SK-N-SH (cell line): ENCODE results near the gene CLPTM1L. TPM values are rescaled to one million over a fixed set of nuclear protein-coding genes. Genes with fewer than 3 reads are reported as not detected.

Experiments
- CTCF ChIA-PET: fragments of 300-600, 350-600 bp; formaldehyde crosslinking; extraction: SDS; loops from one replicate; lab custom pipeline; 2021; lab: Yijun Ruan, JAX
- POLR2A ChIA-PET: fragments of 350-600 bp; sonication (Branson Sonifier 250); formaldehyde crosslinking; extraction: SDS; loops from one replicate; lab custom pipeline; 2020; ENCODE audit warnings: antibody characterized with exemption, inconsistent platforms; lab: Yijun Ruan, JAX
- DNase-seq: peaks from one replicate; pipeline ENCODE4 v3.0.0; 2012
- H2AFZ ChIP-seq: fragments of 200-600 bp; sonication (generic); 2 replicates; pipeline ENCODE4 v1.8.1; 2016; ENCODE audit warnings: antibody characterized with exemption, mild to moderate bottlenecking, low read depth
- H3F3A ChIP-seq: fragments of 200-600 bp; sonication (generic); replicated peaks from 2 replicates; pipeline ENCODE3; 2016; ENCODE audit warnings: antibody characterized with exemption, mild to moderate bottlenecking; ENCODE audit not compliant: insufficient read depth
- H3K27ac ChIP-seq, 2 experiments: fragments of 200-500 bp in 1 of 2; fragments of 200-600 bp in 1 of 2; sonication (Bioruptor generic) in 1 of 2; sonication (generic), shearing (Covaris generic) in 1 of 2; 2 replicates each; pipeline versions ENCODE4 v1.5.1 to v1.6.1; 2014 to 2016; ENCODE audit warnings: low read depth in 2 of 2, inconsistent platforms in 1 of 2, low read length in 1 of 2, mild to moderate bottlenecking in 1 of 2, mixed read lengths in 1 of 2
- H3K27me3 ChIP-seq: fragments of 200-600 bp; sonication (generic), shearing (Covaris generic); 2 replicates; pipeline ENCODE4 v1.6.1; 2016; ENCODE audit warnings: mixed run types; ENCODE audit not compliant: insufficient read depth
- H3K36me3 ChIP-seq, 2 experiments: fragments of 200-500 bp in 1 of 2; fragments of 200-600 bp in 1 of 2; sonication (Bioruptor generic) in 1 of 2; sonication (generic) in 1 of 2; replicated peaks in 1 of 2; 2 replicates each; pipeline versions ENCODE3 to v1.5.1; 2014 to 2016; ENCODE audit warnings: low read length in 1 of 2, mild to moderate bottlenecking in 1 of 2; ENCODE audit not compliant: insufficient read depth in 2 of 2, control insufficient read depth in 1 of 2
- H3K4me1 ChIP-seq, 2 experiments: fragments of 200-500 bp in 1 of 2; fragments of 200-600 bp in 1 of 2; sonication (Bioruptor generic) in 1 of 2; sonication (generic), shearing (Covaris generic) in 1 of 2; 2 replicates each; pipeline versions ENCODE4 v1.5.1 to v1.6.1; 2014 to 2016; ENCODE audit warnings: low read depth in 1 of 2, low read length in 1 of 2, mixed run types in 1 of 2; ENCODE audit not compliant: insufficient read depth in 2 of 2, control insufficient read depth in 1 of 2
- H3K4me2 ChIP-seq: fragments of 200-600 bp; sonication (generic), shearing (Covaris generic); 2 replicates; pipeline ENCODE4 v1.6.1; 2017; ENCODE audit warnings: mixed run types
- H3K4me3 ChIP-seq, 2 experiments: fragments of 200-500 bp in 1 of 2; fragments of 200-600 bp in 1 of 2; sonication (Bioruptor generic) in 1 of 2; sonication (generic), shearing (Covaris generic) in 1 of 2; 2 replicates each; pipeline versions ENCODE4 v1.5.1 to v1.8.1; 2014 to 2016; ENCODE audit warnings: low read depth in 2 of 2, inconsistent platforms in 1 of 2, low read length in 1 of 2, mild to moderate bottlenecking in 1 of 2, mixed read lengths in 1 of 2, moderate library complexity in 1 of 2
- H3K79me2 ChIP-seq: fragments of 200-600 bp; sonication (generic); 2 replicates; pipeline ENCODE4 v1.8.1; 2017; ENCODE audit warnings: mild to moderate bottlenecking; ENCODE audit not compliant: insufficient read depth
- H3K9ac ChIP-seq: fragments of 200-600 bp; sonication (generic); 2 replicates; pipeline ENCODE4 v1.6.1; 2017; ENCODE audit warnings: mixed run types
- H3K9me2 ChIP-seq: fragments of 200-600 bp; sonication (generic); 2 replicates; pipeline ENCODE4 v1.6.1; 2017; ENCODE audit warnings: mixed run types
- H3K9me3 ChIP-seq: fragments of 200-600 bp; sonication (generic); 2 replicates; pipeline ENCODE4 v1.6.1; 2017; ENCODE audit warnings: mixed run types, mild to moderate bottlenecking, moderate library complexity
- H4K20me1 ChIP-seq: fragments of 200-600 bp; sonication (generic); 2 replicates; pipeline ENCODE4 v1.6.1; 2017; ENCODE audit warnings: mild to moderate bottlenecking, mixed run types; ENCODE audit not compliant: insufficient read depth
- ELF1 ChIP-seq: IDR thresholded peaks from 2 replicates; pipeline ENCODE4 v1.4.0; 2012
- EZH2phosphoT487 ChIP-seq: fragments of 200-600 bp; sonication (generic); IDR thresholded peaks from 2 replicates; pipeline ENCODE4 v1.6.1; 2017; ENCODE audit warnings: low read depth, mixed run types, mild to moderate bottlenecking, antibody characterized with exemption, moderate library complexity, borderline replicate concordance
- FOSL2 ChIP-seq: IDR thresholded peaks from 2 replicates; pipeline ENCODE4 v1.4.0; 2012; ENCODE audit warnings: low read depth, mild to moderate bottlenecking, moderate library complexity, borderline replicate concordance
- MEF2A ChIP-seq: IDR thresholded peaks from 2 replicates; pipeline ENCODE4 v1.4.0; 2012; ENCODE audit warnings: low read depth, borderline replicate concordance
- POLR2AphosphoS5 ChIP-seq: IDR thresholded peaks from 2 replicates; pipeline ENCODE4 v1.6.1; 2012; ENCODE audit warnings: low read depth, low read length
- RAD21 ChIP-seq: IDR thresholded peaks from 2 replicates; pipeline ENCODE4 v1.6.1; 2012; ENCODE audit warnings: mild to moderate bottlenecking, low read length
- RXRA ChIP-seq: IDR thresholded peaks from 2 replicates; pipeline ENCODE4 v1.4.0; 2012; ENCODE audit warnings: low read depth, mild to moderate bottlenecking, borderline replicate concordance
- TCF12 ChIP-seq: IDR thresholded peaks from 2 replicates; pipeline ENCODE4 v1.4.0; 2012
- TEAD4 ChIP-seq: IDR thresholded peaks from 2 replicates; pipeline ENCODE4 v1.4.0; 2012; ENCODE audit warnings: mild to moderate bottlenecking, borderline replicate concordance; ENCODE audit not compliant: insufficient read depth
- WGBS: methylation state at CpG from one replicate; pipeline ENCODE4 v1.1.6; 2017; ENCODE audit warnings: low lambda C conversion rate; 5-methylcytosine and 5-hydroxymethylcytosine counted together
- polyA plus RNA-seq, 3 experiments: library from polyadenylated mRNA; depleted of rRNA; stranded (reverse); fragments of >200 nt; gene quantifications; 2 replicates each; pipeline ENCODE4 v1.2.3, GENCODE V29; 2012
- TF ChIP-seq, protein P1 (sequence below): IDR thresholded peaks from 2 replicates; pipeline ENCODE4 v1.4.0; 2012; ENCODE audit warnings: low read depth, borderline replicate concordance
- TF ChIP-seq, protein P2 (sequence below): IDR thresholded peaks from 2 replicates; pipeline ENCODE4; 2012
- TF ChIP-seq, protein P3 (sequence below): fragments of 150-350 bp; IDR thresholded peaks from 2 replicates; pipeline ENCODE4 v1.6.1; 2016; ENCODE audit warnings: mild to moderate bottlenecking, low read depth, low read length
- TF ChIP-seq, protein P4 (sequence below): IDR thresholded peaks from 2 replicates; pipeline ENCODE4 v1.4.0; 2012; ENCODE audit warnings: low read depth, borderline replicate concordance
- TF ChIP-seq, protein P5 (sequence below): fragments of 200-600 bp; sonication (generic); IDR thresholded peaks from 2 replicates; pipeline ENCODE4 v1.6.1; 2017; ENCODE audit warnings: antibody characterized with exemption, mild to moderate bottlenecking, moderate library complexity

CLPTM1L gene
- polyA plus RNA-seq, 1 of the 3 experiments (the other 2 are of a cell fraction) = 202 TPM

DNA sequence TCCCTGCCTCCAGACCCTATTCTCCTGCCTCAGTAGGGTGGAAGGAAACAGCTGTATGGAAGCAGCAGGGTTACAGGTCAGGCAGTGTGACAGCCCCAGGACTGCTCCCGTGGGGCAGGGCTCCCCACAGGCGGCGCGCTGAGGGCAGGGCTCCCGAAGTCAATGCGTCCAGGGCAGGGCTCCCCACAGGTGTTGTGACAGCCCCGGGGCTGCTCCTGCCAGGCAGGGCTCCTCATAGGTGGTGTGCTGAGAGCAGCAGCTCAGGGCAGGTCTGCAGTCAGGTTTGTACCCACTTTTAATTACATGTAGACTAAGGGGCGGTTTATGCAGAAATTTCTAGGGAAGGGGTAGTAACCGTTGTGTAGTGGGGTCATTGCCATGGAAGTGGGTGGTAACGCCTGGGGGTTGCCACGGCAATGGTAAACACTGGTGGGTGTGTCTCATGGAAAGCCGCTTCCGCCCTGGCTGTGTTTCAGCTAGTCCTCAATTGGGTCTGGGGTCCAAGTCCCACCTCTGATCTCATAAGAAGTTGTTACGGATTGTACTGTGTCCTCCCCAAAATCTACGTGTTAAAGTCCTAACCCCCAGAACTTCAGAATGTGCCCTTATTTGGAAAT lies 33.4 kb downstream of the CLPTM1L start:
- no peak overlapping the region for H3K27ac ChIP-seq
- H3K4me2 ChIP-seq = no peak overlapping the region
- TF ChIP-seq RAD21 (no peak), RXRA (no peak), POLR2AphosphoS5 (no peak), EZH2phosphoT487 (no peak), TEAD4 (no peak), TCF12 (no peak), ELF1 (no peak), FOSL2 (no peak), MEF2A (no peak)
- TF ChIP-seq, protein P1, sequence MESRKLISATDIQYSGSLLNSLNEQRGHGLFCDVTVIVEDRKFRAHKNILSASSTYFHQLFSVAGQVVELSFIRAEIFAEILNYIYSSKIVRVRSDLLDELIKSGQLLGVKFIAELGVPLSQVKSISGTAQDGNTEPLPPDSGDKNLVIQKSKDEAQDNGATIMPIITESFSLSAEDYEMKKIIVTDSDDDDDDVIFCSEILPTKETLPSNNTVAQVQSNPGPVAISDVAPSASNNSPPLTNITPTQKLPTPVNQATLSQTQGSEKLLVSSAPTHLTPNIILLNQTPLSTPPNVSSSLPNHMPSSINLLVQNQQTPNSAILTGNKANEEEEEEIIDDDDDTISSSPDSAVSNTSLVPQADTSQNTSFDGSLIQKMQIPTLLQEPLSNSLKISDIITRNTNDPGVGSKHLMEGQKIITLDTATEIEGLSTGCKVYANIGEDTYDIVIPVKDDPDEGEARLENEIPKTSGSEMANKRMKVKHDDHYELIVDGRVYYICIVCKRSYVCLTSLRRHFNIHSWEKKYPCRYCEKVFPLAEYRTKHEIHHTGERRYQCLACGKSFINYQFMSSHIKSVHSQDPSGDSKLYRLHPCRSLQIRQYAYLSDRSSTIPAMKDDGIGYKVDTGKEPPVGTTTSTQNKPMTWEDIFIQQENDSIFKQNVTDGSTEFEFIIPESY = no peak
- TF ChIP-seq, protein P2, sequence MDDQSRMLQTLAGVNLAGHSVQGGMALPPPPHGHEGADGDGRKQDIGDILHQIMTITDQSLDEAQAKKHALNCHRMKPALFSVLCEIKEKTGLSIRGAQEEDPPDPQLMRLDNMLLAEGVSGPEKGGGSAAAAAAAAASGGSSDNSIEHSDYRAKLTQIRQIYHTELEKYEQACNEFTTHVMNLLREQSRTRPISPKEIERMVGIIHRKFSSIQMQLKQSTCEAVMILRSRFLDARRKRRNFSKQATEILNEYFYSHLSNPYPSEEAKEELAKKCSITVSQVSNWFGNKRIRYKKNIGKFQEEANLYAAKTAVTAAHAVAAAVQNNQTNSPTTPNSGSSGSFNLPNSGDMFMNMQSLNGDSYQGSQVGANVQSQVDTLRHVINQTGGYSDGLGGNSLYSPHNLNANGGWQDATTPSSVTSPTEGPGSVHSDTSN = no peak
- TF ChIP-seq, protein P3, sequence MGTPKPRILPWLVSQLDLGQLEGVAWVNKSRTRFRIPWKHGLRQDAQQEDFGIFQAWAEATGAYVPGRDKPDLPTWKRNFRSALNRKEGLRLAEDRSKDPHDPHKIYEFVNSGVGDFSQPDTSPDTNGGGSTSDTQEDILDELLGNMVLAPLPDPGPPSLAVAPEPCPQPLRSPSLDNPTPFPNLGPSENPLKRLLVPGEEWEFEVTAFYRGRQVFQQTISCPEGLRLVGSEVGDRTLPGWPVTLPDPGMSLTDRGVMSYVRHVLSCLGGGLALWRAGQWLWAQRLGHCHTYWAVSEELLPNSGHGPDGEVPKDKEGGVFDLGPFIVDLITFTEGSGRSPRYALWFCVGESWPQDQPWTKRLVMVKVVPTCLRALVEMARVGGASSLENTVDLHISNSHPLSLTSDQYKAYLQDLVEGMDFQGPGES = no peak
- TF ChIP-seq, protein P4, sequence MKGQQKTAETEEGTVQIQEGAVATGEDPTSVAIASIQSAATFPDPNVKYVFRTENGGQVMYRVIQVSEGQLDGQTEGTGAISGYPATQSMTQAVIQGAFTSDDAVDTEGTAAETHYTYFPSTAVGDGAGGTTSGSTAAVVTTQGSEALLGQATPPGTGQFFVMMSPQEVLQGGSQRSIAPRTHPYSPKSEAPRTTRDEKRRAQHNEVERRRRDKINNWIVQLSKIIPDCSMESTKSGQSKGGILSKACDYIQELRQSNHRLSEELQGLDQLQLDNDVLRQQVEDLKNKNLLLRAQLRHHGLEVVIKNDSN = no peak
- TF ChIP-seq, protein P5, sequence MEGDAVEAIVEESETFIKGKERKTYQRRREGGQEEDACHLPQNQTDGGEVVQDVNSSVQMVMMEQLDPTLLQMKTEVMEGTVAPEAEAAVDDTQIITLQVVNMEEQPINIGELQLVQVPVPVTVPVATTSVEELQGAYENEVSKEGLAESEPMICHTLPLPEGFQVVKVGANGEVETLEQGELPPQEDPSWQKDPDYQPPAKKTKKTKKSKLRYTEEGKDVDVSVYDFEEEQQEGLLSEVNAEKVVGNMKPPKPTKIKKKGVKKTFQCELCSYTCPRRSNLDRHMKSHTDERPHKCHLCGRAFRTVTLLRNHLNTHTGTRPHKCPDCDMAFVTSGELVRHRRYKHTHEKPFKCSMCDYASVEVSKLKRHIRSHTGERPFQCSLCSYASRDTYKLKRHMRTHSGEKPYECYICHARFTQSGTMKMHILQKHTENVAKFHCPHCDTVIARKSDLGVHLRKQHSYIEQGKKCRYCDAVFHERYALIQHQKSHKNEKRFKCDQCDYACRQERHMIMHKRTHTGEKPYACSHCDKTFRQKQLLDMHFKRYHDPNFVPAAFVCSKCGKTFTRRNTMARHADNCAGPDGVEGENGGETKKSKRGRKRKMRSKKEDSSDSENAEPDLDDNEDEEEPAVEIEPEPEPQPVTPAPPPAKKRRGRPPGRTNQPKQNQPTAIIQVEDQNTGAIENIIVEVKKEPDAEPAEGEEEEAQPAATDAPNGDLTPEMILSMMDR = no peak
- H3K4me3 ChIP-seq = no peak overlapping the region
- H3K27me3 ChIP-seq = no peaks in the 10 kb centered on the region
- H3F3A ChIP-seq = no peaks in the 10 kb centered on the region
- no peaks in the 10 kb centered on the region for H4K20me1 ChIP-seq
- H3K9me2 ChIP-seq = no peaks in the 10 kb centered on the region
- no peaks in the 10 kb centered on the region for H3K9me3 ChIP-seq
- H3K36me3 ChIP-seq = no peaks in the 10 kb centered on the region
- no peak overlapping the region for H3K9ac ChIP-seq
- no peak for DNase-seq
- no peaks in the 10 kb centered on the region for H3K79me2 ChIP-seq
- CTCF ChIA-PET = interaction anchor here (1.4 kb wide), 1 partner anchor 156 kb away, joined by 3 read pairs; no protein-coding TSS in a partner anchor
- no peaks in the 10 kb centered on the region for H3K4me1 ChIP-seq
- H2AFZ ChIP-seq = no peak overlapping the region
- 73% methylated on average over 15 of the region's 15 CpGs for WGBS
- POLR2A ChIA-PET = no interaction called here
